Measurements from ENCODE around the gene DNAAF2. TPM values are rescaled to one million over a fixed set of nuclear protein-coding genes. Genes with fewer than 3 reads are reported as not detected.

DNAAF2 gene
- total and polyA plus RNA-seq, 2 of the 13 experiments (the other 11 are each of a cell fraction or from before 2014, with no cell fraction given) = 6.1 to 13.6 TPM

- TF ChIP-seq, protein P1, sequence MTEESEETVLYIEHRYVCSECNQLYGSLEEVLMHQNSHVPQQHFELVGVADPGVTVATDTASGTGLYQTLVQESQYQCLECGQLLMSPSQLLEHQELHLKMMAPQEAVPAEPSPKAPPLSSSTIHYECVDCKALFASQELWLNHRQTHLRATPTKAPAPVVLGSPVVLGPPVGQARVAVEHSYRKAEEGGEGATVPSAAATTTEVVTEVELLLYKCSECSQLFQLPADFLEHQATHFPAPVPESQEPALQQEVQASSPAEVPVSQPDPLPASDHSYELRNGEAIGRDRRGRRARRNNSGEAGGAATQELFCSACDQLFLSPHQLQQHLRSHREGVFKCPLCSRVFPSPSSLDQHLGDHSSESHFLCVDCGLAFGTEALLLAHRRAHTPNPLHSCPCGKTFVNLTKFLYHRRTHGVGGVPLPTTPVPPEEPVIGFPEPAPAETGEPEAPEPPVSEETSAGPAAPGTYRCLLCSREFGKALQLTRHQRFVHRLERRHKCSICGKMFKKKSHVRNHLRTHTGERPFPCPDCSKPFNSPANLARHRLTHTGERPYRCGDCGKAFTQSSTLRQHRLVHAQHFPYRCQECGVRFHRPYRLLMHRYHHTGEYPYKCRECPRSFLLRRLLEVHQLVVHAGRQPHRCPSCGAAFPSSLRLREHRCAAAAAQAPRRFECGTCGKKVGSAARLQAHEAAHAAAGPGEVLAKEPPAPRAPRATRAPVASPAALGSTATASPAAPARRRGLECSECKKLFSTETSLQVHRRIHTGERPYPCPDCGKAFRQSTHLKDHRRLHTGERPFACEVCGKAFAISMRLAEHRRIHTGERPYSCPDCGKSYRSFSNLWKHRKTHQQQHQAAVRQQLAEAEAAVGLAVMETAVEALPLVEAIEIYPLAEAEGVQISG (CRISPR knock-in tag; IDR thresholded peaks at IDR 0.05) = no peak
- TF ChIP-seq SIN3A (IDR thresholded peaks at IDR 0.05; ENCODE audit: borderline replicate concordance, low read depth, low read length) = peak; percentile 89
- TF ChIP-seq ZFP36 (IDR thresholded peaks at IDR 0.05; ENCODE audit: borderline replicate concordance, low read depth, low read length, partially characterized antibody) = no peak
- TF ChIP-seq, protein P2, sequence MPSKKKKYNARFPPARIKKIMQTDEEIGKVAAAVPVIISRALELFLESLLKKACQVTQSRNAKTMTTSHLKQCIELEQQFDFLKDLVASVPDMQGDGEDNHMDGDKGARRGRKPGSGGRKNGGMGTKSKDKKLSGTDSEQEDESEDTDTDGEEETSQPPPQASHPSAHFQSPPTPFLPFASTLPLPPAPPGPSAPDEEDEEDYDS (CRISPR knock-in tag; IDR thresholded peaks at IDR 0.05) = no peak
- TF ChIP-seq ZNF142 (CRISPR knock-in tag; IDR thresholded peaks at IDR 0.05) = no peak
- TF ChIP-seq BORCS8-MEF2B (CRISPR knock-in tag; IDR thresholded peaks at IDR 0.05) = 0 out of 2 replicates have a peak, but pooled peaks have one; percentile 21
- TF ChIP-seq ZMYM3 (CRISPR knock-in tag; IDR thresholded peaks at IDR 0.05) = no peak
- 0 out of 2 replicates have a peak, but pooled peaks have one; percentile 8 for TF ChIP-seq PRMT3 (CRISPR knock-in tag; IDR thresholded peaks at IDR 0.05; ENCODE audit: borderline replicate concordance, low read depth)
- TF ChIP-seq KLF12 (CRISPR knock-in tag; IDR thresholded peaks at IDR 0.05; ENCODE audit: borderline replicate concordance) = no peak; the same call in 1 of the 2 replicates
- 0 out of 2 replicates have a peak, but pooled peaks have one; percentile 9 for TF ChIP-seq TP53 (CRISPR knock-in tag; conservative IDR thresholded peaks at IDR 0.05)
- TF ChIP-seq JARID2 (CRISPR knock-in tag; IDR thresholded peaks at IDR 0.05; ENCODE audit: insufficient replicate concordance) = no peak
- no peak for TF ChIP-seq KLF13 (CRISPR knock-in tag; IDR thresholded peaks at IDR 0.05)
- TF ChIP-seq, protein P3, sequence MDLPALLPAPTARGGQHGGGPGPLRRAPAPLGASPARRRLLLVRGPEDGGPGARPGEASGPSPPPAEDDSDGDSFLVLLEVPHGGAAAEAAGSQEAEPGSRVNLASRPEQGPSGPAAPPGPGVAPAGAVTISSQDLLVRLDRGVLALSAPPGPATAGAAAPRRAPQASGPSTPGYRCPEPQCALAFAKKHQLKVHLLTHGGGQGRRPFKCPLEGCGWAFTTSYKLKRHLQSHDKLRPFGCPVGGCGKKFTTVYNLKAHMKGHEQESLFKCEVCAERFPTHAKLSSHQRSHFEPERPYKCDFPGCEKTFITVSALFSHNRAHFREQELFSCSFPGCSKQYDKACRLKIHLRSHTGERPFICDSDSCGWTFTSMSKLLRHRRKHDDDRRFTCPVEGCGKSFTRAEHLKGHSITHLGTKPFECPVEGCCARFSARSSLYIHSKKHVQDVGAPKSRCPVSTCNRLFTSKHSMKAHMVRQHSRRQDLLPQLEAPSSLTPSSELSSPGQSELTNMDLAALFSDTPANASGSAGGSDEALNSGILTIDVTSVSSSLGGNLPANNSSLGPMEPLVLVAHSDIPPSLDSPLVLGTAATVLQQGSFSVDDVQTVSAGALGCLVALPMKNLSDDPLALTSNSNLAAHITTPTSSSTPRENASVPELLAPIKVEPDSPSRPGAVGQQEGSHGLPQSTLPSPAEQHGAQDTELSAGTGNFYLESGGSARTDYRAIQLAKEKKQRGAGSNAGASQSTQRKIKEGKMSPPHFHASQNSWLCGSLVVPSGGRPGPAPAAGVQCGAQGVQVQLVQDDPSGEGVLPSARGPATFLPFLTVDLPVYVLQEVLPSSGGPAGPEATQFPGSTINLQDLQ (CRISPR knock-in tag; IDR thresholded peaks at IDR 0.05) = 0 out of 2 replicates have a peak, but pooled peaks have one; percentile 11
- no peak for TF ChIP-seq ZNF17 (CRISPR knock-in tag; IDR thresholded peaks at IDR 0.05)
- no peak for TF ChIP-seq KDM1A (CRISPR knock-in tag; IDR thresholded peaks at IDR 0.05)
- TF ChIP-seq ZNF878 (CRISPR knock-in tag; IDR thresholded peaks at IDR 0.05) = no peak
- TF ChIP-seq ZNF230 (CRISPR knock-in tag; IDR thresholded peaks at IDR 0.05) = 0 out of 2 replicates have a peak, but pooled peaks have one; percentile 4
These were observed at the start of gene DNAAF2 (continued) for GRCh38 chr14:49634547-49635334.
